Effector CD4-positive, alpha-beta T cell (primary cell): ENCODE data around the gene BRMS1.
"Not testable (repeated sequence)": the region's sequence is repeated elsewhere in the genome, so short reads cannot be mapped to it uniquely, and the experiment has no call there.

ENCODE experiments used
- DNase-seq: peaks from one replicate; pipeline ENCODE4 v3.0.0-alpha.2; 2020

BRMS1 gene

GRCh38 chr11:66363187-66363601 is 18.3 kb upstream of the BRMS1 start:
- no peak for DNase-seq

GRCh38 chr11:66362481-66363147 is 17.7 kb upstream of the BRMS1 start:
- no peak for DNase-seq

- DNase-seq = no peak
Observed at GRCh38 chr11:66361502-66361941, 16.6 kb upstream of the BRMS1 start.

- DNase-seq = no peak
Observed at GRCh38 chr11:66360406-66361073, 15.6 kb upstream of the BRMS1 start.

- no peak for DNase-seq
Observed at GRCh38 chr11:66359662-66360087, 14.8 kb upstream of the BRMS1 start.

GRCh38 chr11:66350560-66351235 is 5.8 kb upstream of the BRMS1 start:
- not testable (repeated sequence) for DNase-seq

- no peak for DNase-seq
Observed at GRCh38 chr11:66349084-66349386, 4.1 kb upstream of the BRMS1 start.

GRCh38 chr11:66347425-66348276 is 2.7 kb upstream of the BRMS1 start, which contains the start of gene B4GAT1:
Gene B4GAT1 (minus strand): TSS chr11:66347629. CDS start chr11:66347545, 84 bp downstream.
- DNase-seq = peak; percentile 63

- DNase-seq = no peak
Observed at GRCh38 chr11:66346476-66347424, 1.8 kb upstream of the BRMS1 start.

- DNase-seq = no peak
Observed at GRCh38 chr11:66345316-66345649, 379 bp upstream of the BRMS1 start.

- DNase-seq = no peak
Observed at GRCh38 chr11:66343176-66343575, 1.7 kb downstream of the BRMS1 start.

GRCh38 chr11:66341502-66342126 is 3.3 kb downstream of the BRMS1 start:
- no peak for DNase-seq

- DNase-seq = no peak
Observed at GRCh38 chr11:66340596-66341501, 4.1 kb downstream of the BRMS1 start.

GRCh38 chr11:66339686-66340483 is 5.0 kb downstream of the BRMS1 start:
- DNase-seq = no peak

GRCh38 chr11:66339162-66339675 is 5.7 kb downstream of the BRMS1 start:
- DNase-seq = no peak

- DNase-seq = no peak
Observed at GRCh38 chr11:66338276-66339161, 6.4 kb downstream of the BRMS1 start.

- DNase-seq = no peak
Observed at GRCh38 chr11:66337103-66337899, 7.6 kb downstream of the BRMS1 start.
